Keratinocyte (primary cell): Measurements from ENCODE around the gene HDAC5. TPM values are rescaled to one million over a fixed set of nuclear protein-coding genes. Genes with fewer than 3 reads are reported as not detected.

Experiments used
- DNase-seq: peaks from one replicate; pipeline ENCODE4 v3.0.0-alpha.2; 2011; ENCODE audit warnings: low read depth, missing footprints, low spot score
- FAIRE-seq: peaks from 2 replicates; lab custom pipeline; 2011; peaks lifted over from hg19 to GRCh38; lab: Jason Lieb, UNC
- H2AFZ ChIP-seq: 2 replicates; pipeline ENCODE4 v1.6.0; 2012; ENCODE audit warnings: low read length, control low read depth, inconsistent platforms; ENCODE audit not compliant: control insufficient read depth
- H3K27ac ChIP-seq: 2 replicates; pipeline ENCODE4 v1.5.1; 2011; ENCODE audit warnings: low read length; ENCODE audit not compliant: control insufficient read depth, insufficient read depth
- H3K27me3 ChIP-seq: 3 replicates; pipeline ENCODE4 v1.6.0; 2011; ENCODE audit warnings: low read length; ENCODE audit not compliant: control insufficient read depth, insufficient read depth; ENCODE audit errors: extremely low read depth
- H3K36me3 ChIP-seq, 2 experiments: 2 replicates in 1 of 2; 3 replicates in 1 of 2; pipeline ENCODE4 v1.5.1; 2011; ENCODE audit warnings: low read length in 2 of 2, mild to moderate bottlenecking in 1 of 2; ENCODE audit not compliant: control insufficient read depth in 2 of 2, insufficient read depth in 2 of 2; ENCODE audit errors: extremely low read depth in 1 of 2
- H3K4me1 ChIP-seq: 3 replicates; pipeline ENCODE4 v1.5.1; 2011; ENCODE audit warnings: low read length; ENCODE audit not compliant: control insufficient read depth, insufficient read depth; ENCODE audit errors: extremely low read depth
- H3K4me2 ChIP-seq: 3 replicates; pipeline ENCODE4 v1.6.0; 2011; ENCODE audit warnings: low read depth, low read length; ENCODE audit not compliant: control insufficient read depth, insufficient read depth; ENCODE audit errors: extremely low read depth
- H3K4me3 ChIP-seq, 3 experiments: fragments of 200-600 bp in 1 of 3; sonication (generic) in 1 of 3; 2 replicates in 2 of 3; 3 replicates in 1 of 3; pipeline ENCODE4 v1.5.1; 2011 to 2016; ENCODE audit warnings: low read length in 3 of 3, mild to moderate bottlenecking in 3 of 3, control low read depth in 2 of 3, inconsistent platforms in 1 of 3, low read depth in 1 of 3, mixed read lengths in 1 of 3, mixed run types in 1 of 3, moderate library complexity in 1 of 3; ENCODE audit not compliant: control insufficient read depth in 2 of 3, insufficient read depth in 2 of 3; ENCODE audit errors: extremely low read depth in 1 of 3
- H3K79me2 ChIP-seq: 2 replicates; pipeline ENCODE4 v1.6.0; 2012; ENCODE audit warnings: low read length; ENCODE audit not compliant: control insufficient read depth, insufficient read depth
- H3K9ac ChIP-seq: 3 replicates; pipeline ENCODE4 v1.6.0; 2011; ENCODE audit warnings: low read length; ENCODE audit not compliant: control insufficient read depth, insufficient read depth; ENCODE audit errors: extremely low read depth
- H3K9me1 ChIP-seq: 3 replicates; pipeline ENCODE4 v1.6.0; 2011; ENCODE audit warnings: low read length; ENCODE audit not compliant: control insufficient read depth, insufficient read depth; ENCODE audit errors: extremely low read depth
- H3K9me3 ChIP-seq: 2 replicates; pipeline ENCODE4 v1.5.1; 2012; ENCODE audit warnings: low read depth, low read length; ENCODE audit not compliant: control insufficient read depth
- H4K20me1 ChIP-seq: 3 replicates; pipeline ENCODE4 v1.6.0; 2011; ENCODE audit warnings: low read length; ENCODE audit not compliant: control insufficient read depth, insufficient read depth; ENCODE audit errors: extremely low read depth
- EZH2 ChIP-seq: IDR thresholded peaks from one replicate; pipeline ENCODE4 v1.6.1; 2012; ENCODE audit warnings: inconsistent platforms, mild to moderate bottlenecking, low read length, moderate library complexity
- dilution Hi-C: fragments of 300-500 bp; cut with MboI; formaldehyde crosslinking; loops from one replicate; pipeline ENCODE4 v1.7.0; 2020; ENCODE audit warnings: low sequenced_read_pairs; ENCODE audit not compliant: extremely low pct_ligation_motif_present
- polyA plus RNA-seq, 5 experiments: library from polyadenylated mRNA; depleted of rRNA in 3 of 5; stranded (reverse) in 3 of 5; stranded (forward) in 1 of 5; unstranded in 1 of 5; fragments of >200 nt; gene quantifications; 1 replicate in 1 of 5; 2 replicates in 3 of 5; 3 replicates in 1 of 5; pipeline versions ENCODE4 v1.2.1 to v1.2.3, GENCODE V29; 2011 to 2012; ENCODE audit warnings: missing spikeins in 2 of 5, low read depth in 1 of 5, low replicate concordance in 1 of 5
- TF ChIP-seq, protein P1 (sequence below), 3 experiments: IDR thresholded peaks in 1 of 3; conservative IDR thresholded peaks in 1 of 3; optimal IDR thresholded peaks in 1 of 3; 2 replicates in 2 of 3; 3 replicates in 1 of 3; pipeline versions ENCODE3 to v1.5.1; 2011; ENCODE audit warnings: low read length in 3 of 3, mild to moderate bottlenecking in 3 of 3, moderate library complexity in 2 of 3, control low read depth in 1 of 3, inconsistent platforms in 1 of 3; ENCODE audit not compliant: insufficient read depth in 2 of 3; ENCODE audit errors: extremely low read depth in 1 of 3

The HDAC5 gene
- polyA plus RNA-seq, 1 donor (not counting 4 experiments of a cell fraction or from before 2014, with no cell fraction given), result 4.5 TPM

DNA sequence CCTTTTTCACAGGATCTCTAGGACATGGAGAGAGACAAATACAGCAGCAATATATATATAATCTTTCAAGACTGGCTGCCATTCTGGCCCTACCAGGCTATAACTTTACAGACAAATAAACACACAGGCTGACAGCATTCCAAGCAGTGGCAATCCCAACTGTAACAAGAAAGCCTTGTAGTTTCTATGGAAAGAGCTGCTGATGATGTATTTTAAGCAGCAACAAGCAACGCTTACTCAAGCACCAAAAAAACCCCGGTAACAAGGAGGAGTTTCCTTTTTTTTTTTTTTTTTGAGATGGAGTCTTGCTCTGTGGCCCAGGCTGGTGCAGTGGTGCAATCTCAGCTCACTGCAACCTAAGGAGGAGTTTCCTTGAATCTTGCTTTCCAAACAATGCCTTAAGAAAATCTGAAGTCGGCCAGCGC, 80.2 kb downstream of the HDAC5 start:
- Histone ChIP-seq H3K27me3 (no peaks in the 10 kb centered on the region), H3K4me3 (no peak overlapping the region), H4K20me1 (peaks cover 8% of the 10 kb centered on the region), H3K36me3 (peaks cover 3 to 4% of the 10 kb centered on the region in 2 experiments), H3K9me3 (no peaks in the 10 kb centered on the region), H3K27ac (no peak overlapping the region), H3K9ac (no peak overlapping the region), H3K79me2 (peaks cover 60% of the 10 kb centered on the region), H3K9me1 (peaks cover 2% of the 10 kb centered on the region), H2AFZ (no peak overlapping the region), H3K4me2 (no peak overlapping the region), H3K4me1 (peaks cover 30% of the 10 kb centered on the region)
- DNase-seq (no peak), FAIRE-seq (no peak)
- TF ChIP-seq, protein P1, sequence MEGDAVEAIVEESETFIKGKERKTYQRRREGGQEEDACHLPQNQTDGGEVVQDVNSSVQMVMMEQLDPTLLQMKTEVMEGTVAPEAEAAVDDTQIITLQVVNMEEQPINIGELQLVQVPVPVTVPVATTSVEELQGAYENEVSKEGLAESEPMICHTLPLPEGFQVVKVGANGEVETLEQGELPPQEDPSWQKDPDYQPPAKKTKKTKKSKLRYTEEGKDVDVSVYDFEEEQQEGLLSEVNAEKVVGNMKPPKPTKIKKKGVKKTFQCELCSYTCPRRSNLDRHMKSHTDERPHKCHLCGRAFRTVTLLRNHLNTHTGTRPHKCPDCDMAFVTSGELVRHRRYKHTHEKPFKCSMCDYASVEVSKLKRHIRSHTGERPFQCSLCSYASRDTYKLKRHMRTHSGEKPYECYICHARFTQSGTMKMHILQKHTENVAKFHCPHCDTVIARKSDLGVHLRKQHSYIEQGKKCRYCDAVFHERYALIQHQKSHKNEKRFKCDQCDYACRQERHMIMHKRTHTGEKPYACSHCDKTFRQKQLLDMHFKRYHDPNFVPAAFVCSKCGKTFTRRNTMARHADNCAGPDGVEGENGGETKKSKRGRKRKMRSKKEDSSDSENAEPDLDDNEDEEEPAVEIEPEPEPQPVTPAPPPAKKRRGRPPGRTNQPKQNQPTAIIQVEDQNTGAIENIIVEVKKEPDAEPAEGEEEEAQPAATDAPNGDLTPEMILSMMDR (optimal IDR thresholded peaks at IDR 0.05 in 1 of 3, IDR thresholded peaks at IDR 0.05 in 1 of 3, conservative IDR thresholded peaks at IDR 0.05 in 1 of 3; ENCODE audit: extremely low read depth in 1 of 3, insufficient read depth in 2 of 3, low read length in 3 of 3), result no peak
- no peak for TF ChIP-seq EZH2
- dilution Hi-C loops, result no loop called here

DNA sequence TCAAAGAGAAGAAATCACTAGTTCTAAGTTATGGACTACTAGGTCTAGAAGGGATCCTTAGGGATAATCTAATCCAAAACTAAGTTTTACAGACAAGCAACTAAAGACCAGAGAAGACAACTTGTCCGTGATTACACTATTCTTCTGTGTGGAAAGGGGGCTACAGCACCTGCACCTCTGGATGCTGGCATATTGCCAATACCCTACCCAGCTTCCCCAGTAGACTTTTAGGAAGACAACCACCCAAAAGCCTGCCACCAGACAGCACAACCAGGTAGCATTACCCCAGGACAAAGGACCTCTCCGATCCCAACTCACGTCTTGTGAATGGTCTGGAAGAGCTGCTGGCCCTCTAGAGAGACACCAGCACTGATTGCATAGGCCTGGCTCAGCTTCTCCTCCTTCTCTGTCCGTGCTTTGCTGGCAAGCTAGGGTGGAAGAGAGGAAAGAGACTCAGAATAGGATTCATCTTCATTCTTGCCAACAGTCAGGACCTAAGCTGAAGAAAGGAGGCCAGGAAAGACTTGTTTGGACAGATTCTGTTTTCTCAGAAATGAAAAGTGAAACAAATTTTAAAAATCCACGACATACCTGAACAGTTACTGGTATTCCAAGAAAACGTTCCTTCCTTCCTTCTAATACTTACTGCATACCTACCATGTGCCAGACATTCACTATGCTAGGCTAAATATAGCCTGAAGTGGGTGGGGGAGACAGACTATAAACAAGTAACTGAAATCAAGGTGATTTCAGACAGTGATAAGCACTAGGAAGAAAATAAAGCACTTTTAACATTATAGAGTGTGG, 83.4 kb downstream of the HDAC5 start:
- no peak overlapping the region for H2AFZ ChIP-seq
- H3K9me1 ChIP-seq, result peaks cover 2% of the 10 kb centered on the region
- H3K36me3 ChIP-seq, result peaks cover 9 to 15% of the 10 kb centered on the region in 2 experiments
- dilution Hi-C loops, result no loop called here
- H3K9me3 ChIP-seq, result no peaks in the 10 kb centered on the region
- H3K79me2 ChIP-seq, result peaks cover 47% of the 10 kb centered on the region
- peak overlapping the region; percentile 38 for H3K27ac ChIP-seq
- DNase-seq (no peak), FAIRE-seq (peak; percentile 81)
- H3K4me1 ChIP-seq, result peaks cover 30% of the 10 kb centered on the region
- H3K27me3 ChIP-seq, result no peaks in the 10 kb centered on the region
- TF ChIP-seq, protein P1 (optimal IDR thresholded peaks at IDR 0.05 in 1 of 3, IDR thresholded peaks at IDR 0.05 in 1 of 3, conservative IDR thresholded peaks at IDR 0.05 in 1 of 3; ENCODE audit: extremely low read depth in 1 of 3, insufficient read depth in 2 of 3, low read length in 3 of 3), result no peak
- no peak for TF ChIP-seq EZH2
- H3K4me3 ChIP-seq, result peak overlapping the region in 2 of 3 experiments; percentile 9 to 37
- H4K20me1 ChIP-seq, result peaks cover 8% of the 10 kb centered on the region
- H3K9ac ChIP-seq, result no peak overlapping the region
- H3K4me2 ChIP-seq, result peak overlapping the region; percentile 58
